ENCODE data around the gene RABGAP1.

Gene RABGAP1

GRCh38 chr9:123074628-123075027 lies 133.8 kb downstream of the RABGAP1 start:
- in situ Hi-C loops (cut with HindIII; ENCODE audit: low sequenced_read_pairs): no loop called here

- in situ Hi-C loops (cut with HindIII; ENCODE audit: low sequenced_read_pairs): no loop called here
These were observed 139.6 kb downstream of the RABGAP1 start for GRCh38 chr9:123080444-123080843.

GRCh38 chr9:123081824-123082223 lies 141.0 kb downstream of the RABGAP1 start:
- in situ Hi-C loops (cut with HindIII; ENCODE audit: low sequenced_read_pairs): no loop called here

GRCh38 chr9:123083680-123084079 lies 142.9 kb downstream of the RABGAP1 start:
- in situ Hi-C loops (cut with HindIII; ENCODE audit: low sequenced_read_pairs): no loop called here

- in situ Hi-C loops (cut with HindIII; ENCODE audit: low sequenced_read_pairs): no loop called here
These were observed 143.4 kb downstream of the RABGAP1 start for GRCh38 chr9:123084256-123084655.

- in situ Hi-C loops (cut with HindIII; ENCODE audit: low sequenced_read_pairs): no loop called here
These were observed 145.1 kb downstream of the RABGAP1 start for GRCh38 chr9:123085916-123086315.

- in situ Hi-C loops (cut with HindIII; ENCODE audit: low sequenced_read_pairs): no loop called here
These were observed 146.6 kb downstream of the RABGAP1 start for GRCh38 chr9:123087359-123087888.

GRCh38 chr9:123089040-123089439 lies 148.2 kb downstream of the RABGAP1 start:
- in situ Hi-C loops (cut with HindIII; ENCODE audit: low sequenced_read_pairs): no loop called here

- in situ Hi-C loops (cut with HindIII; ENCODE audit: low sequenced_read_pairs): loop anchor here (10.0 kb wide), 1 partner anchor 265 kb away; the partner anchor contains the start of gene CRB2
These were observed 149.0 kb downstream of the RABGAP1 start for GRCh38 chr9:123089790-123090189.

- in situ Hi-C loops (cut with HindIII; ENCODE audit: low sequenced_read_pairs): loop anchor here (10.0 kb wide), 1 partner anchor 264 kb away; the partner anchor contains the start of gene CRB2
These were observed 149.5 kb downstream of the RABGAP1 start for GRCh38 chr9:123090198-123090896.

- in situ Hi-C loops (cut with HindIII; ENCODE audit: low sequenced_read_pairs): loop anchor here (10.0 kb wide), 1 partner anchor 264 kb away; the partner anchor contains the start of gene CRB2
These were observed 150.1 kb downstream of the RABGAP1 start for GRCh38 chr9:123090956-123091355.

- in situ Hi-C loops (cut with HindIII; ENCODE audit: low sequenced_read_pairs): loop anchor here (10.0 kb wide), 1 partner anchor 263 kb away; the partner anchor contains the start of gene CRB2
These were observed 150.6 kb downstream of the RABGAP1 start for GRCh38 chr9:123091459-123091858.

GRCh38 chr9:123093141-123093540 lies 152.3 kb downstream of the RABGAP1 start:
- in situ Hi-C loops (cut with HindIII; ENCODE audit: low sequenced_read_pairs): loop anchor here (10.0 kb wide), 1 partner anchor 262 kb away; the partner anchor contains the start of gene CRB2

- in situ Hi-C loops (cut with HindIII; ENCODE audit: low sequenced_read_pairs): loop anchor here (10.0 kb wide), 1 partner anchor 258 kb away; the partner anchor contains the start of gene CRB2
These were observed 156.2 kb downstream of the RABGAP1 start for GRCh38 chr9:123096987-123097386.

GRCh38 chr9:123097430-123098095 lies 156.7 kb downstream of the RABGAP1 start:
- in situ Hi-C loops (cut with HindIII; ENCODE audit: low sequenced_read_pairs): loop anchor here (10.0 kb wide), 1 partner anchor 257 kb away; the partner anchor contains the start of gene CRB2

GRCh38 chr9:123098096-123098459 lies 157.3 kb downstream of the RABGAP1 start:
- in situ Hi-C loops (cut with HindIII; ENCODE audit: low sequenced_read_pairs): loop anchor here (10.0 kb wide), 1 partner anchor 257 kb away; the partner anchor contains the start of gene CRB2

- in situ Hi-C loops (cut with HindIII; ENCODE audit: low sequenced_read_pairs): loop anchor here (10.0 kb wide), 1 partner anchor 256 kb away; the partner anchor contains the start of gene CRB2
These were observed 158.2 kb downstream of the RABGAP1 start for GRCh38 chr9:123099042-123099441.

- in situ Hi-C loops (cut with HindIII; ENCODE audit: low sequenced_read_pairs): loop anchor here (10.0 kb wide), 1 partner anchor 255 kb away; the partner anchor contains the start of gene CRB2
These were observed 158.7 kb downstream of the RABGAP1 start for GRCh38 chr9:123099548-123099947.

GRCh38 chr9:123102375-123103113 lies 161.7 kb downstream of the RABGAP1 start:
- in situ Hi-C loops (cut with HindIII; ENCODE audit: low sequenced_read_pairs): no loop called here

GRCh38 chr9:123104807-123105206 lies 164.0 kb downstream of the RABGAP1 start:
- in situ Hi-C loops (cut with HindIII; ENCODE audit: low sequenced_read_pairs): no loop called here

GRCh38 chr9:123105490-123105889 lies 164.7 kb downstream of the RABGAP1 start:
- in situ Hi-C loops (cut with HindIII; ENCODE audit: low sequenced_read_pairs): no loop called here
